NCI-H2196 (cell line): ENCODE data around the gene HMG20B.
"Not testable (repeated sequence)": the region's sequence is repeated elsewhere in the genome, so short reads cannot be mapped to it uniquely, and the experiment has no call there.

ENCODE experiments used
- DNase-seq: peaks from one replicate; lab custom pipeline; 2025; ENCODE audit not compliant: unreplicated experiment; lab: John Stamatoyannopoulos, UW

HMG20B gene

DNA sequence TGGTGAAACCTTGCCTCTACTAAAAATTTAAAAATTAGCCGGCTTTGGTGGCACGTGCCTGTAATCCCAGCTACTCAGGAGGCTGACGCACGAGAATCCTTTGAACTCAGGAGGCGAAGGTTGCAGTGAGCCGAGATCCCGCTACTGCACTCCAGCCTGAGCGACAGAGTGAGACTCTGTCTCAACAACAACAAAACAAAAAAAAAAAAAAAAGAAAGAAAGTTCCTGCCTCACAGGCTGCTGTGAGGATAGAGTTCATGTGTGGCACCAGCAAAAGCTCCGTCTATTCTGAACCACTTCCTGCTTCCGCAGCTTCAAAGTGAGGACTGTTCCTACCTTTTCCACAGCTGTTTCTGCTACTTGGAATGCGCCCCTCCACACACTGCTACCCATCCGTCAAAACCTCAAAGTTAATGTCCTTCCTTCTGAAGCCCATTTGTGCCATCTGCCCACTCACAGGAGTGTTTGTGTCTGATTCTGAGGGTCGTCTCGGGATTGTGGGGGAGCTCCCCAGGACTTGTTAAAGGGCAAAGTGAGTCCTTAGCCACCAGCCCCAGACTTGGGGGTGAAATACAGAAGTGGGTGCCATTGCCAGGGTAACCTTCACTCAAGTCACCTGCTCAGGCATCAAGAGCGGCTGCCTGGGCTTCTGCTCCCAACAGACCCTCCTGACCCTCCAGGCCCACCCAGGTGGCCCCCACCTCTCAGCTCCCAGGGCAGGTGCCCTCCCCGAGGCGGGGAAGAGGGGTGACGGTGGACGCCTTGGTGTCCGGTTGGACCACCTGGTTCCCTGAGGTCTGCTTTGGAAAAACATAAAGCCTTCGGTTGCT, 18.3 kb upstream of the HMG20B start:
- no peak for DNase-seq

DNA sequence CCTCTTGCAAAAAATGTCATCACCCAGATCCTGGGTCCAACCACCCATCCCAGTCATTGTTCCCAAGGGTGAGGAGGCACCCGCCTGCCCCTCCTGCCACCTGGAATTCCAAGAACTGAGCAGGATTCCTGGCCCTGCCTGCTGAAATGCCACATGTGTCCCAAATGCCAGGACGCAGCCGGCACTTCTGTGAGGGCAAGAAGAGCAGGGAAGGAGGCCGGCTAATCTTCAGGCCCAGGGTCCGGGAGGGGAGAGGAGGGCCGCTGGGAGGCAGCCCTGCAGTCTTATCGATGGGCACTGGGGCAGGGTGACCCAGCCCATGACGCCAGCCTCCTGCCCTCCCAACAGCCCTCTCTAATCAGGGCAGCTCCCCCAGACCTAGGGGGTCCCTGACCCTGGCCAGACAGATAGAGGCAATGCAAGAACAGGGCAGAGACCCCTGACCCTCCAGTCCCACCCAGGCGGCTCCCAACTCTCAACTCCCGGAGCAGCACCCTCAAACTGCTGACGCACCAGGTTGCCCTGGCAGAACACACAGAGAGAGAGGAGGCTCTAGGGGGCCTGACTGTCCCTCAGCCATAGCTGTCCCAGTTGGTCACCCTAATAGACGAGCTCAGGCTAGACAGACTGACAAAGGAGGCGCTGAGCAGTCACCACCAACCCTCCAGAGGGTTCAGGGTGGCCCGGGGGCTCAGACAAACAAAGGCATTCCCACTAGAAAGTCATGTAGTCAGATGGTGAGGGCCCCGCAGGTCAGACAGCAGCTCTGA, 16.9 kb upstream of the HMG20B start:
- DNase-seq = no peak

DNA sequence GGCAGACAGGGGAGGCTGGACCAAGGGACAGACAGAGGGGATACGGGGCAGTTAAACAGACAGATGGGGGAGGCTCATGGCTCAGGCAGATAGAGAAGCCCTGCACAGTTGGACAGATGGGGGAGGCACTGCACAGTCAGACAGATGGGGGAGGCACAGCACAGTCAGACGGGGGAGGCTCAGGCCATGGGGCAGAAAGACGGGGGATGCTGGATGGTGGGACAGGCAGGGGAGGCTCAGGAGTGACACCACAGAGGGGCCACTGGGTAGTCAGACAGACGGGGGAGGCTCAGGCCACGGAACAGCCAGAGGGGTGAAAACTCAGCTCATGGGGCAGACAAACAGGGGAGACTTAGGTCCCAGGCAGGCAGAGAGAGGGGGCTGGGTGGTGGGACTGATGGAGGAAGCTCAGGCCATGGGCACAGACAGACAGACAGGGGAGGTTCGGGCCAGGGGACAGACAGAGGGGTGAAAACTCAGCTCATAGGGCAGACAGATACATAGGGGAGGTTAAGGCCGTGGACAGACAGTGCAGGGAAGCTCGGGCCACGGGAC, 16.2 kb upstream of the HMG20B start:
- DNase-seq = no peak

DNA sequence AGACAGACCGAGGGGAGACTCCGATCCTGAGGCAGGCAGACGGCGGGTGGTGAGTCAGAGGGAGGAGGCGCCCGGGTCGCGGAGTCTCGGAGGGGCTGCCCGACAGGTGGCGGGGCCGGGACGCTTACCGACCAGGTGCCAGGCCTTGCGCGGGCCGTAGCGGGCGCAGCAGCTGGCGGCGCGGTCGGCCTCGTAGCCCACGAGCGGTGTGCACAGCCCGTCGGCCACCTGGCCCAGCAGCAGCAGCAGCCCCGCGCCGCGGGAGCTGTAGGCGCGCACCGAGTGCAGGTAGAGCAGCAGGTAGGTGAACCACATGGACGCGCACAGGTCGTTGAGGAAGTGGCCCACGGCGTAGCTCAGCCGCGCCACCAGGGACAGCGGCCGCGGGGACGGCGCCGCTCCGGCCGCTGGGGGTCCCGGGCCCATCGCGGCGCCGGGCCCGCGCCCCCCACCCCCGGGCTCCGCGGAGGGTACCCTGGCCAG, 15.7 kb upstream of the HMG20B start:
- no peak for DNase-seq

DNA sequence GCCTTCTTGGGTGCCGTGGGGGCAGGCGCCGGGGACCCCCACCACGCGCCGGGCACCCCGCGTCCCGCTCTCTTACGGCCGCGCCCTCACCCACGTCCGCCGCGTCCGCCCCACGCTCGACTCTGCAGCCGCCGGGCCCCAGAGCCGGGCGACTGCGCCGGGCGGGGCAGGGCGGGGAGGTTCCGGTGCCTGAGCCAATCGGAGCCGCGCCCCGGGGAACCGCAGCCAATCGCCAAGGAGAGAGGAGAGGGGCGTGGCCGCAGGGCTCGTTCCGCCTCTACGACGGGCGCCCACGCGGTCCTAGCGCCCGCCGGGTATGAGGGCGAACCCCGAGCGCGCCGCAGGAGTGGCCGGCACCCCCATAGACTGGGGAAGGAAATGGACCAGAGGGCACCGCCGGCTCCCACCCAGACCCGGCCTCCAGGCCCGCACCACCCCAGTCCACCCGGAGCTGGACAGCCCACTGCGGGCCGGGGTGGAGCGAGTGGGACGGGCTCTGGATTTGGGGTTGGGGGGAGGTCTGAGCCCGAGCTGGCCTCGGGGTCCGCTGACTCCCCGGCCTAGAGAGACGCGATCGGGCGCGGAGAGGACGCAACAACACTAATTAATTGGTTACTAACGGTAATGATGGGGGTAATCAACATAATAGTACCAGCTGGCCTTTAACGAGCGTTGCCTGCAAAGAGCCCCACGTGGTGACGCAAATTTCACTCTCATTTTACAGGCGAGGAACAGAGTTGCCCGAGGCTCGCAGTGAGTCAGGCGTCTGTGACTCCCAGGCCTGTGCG, 15.1 kb upstream of the HMG20B start, which contains the start of gene MFSD12:
MFSD12 (minus strand) TSS at position 126 of the 788 bp plus-strand sequence. CDS start 183 bp downstream, outside the sequence.
- peak; percentile 95 for DNase-seq

DNA sequence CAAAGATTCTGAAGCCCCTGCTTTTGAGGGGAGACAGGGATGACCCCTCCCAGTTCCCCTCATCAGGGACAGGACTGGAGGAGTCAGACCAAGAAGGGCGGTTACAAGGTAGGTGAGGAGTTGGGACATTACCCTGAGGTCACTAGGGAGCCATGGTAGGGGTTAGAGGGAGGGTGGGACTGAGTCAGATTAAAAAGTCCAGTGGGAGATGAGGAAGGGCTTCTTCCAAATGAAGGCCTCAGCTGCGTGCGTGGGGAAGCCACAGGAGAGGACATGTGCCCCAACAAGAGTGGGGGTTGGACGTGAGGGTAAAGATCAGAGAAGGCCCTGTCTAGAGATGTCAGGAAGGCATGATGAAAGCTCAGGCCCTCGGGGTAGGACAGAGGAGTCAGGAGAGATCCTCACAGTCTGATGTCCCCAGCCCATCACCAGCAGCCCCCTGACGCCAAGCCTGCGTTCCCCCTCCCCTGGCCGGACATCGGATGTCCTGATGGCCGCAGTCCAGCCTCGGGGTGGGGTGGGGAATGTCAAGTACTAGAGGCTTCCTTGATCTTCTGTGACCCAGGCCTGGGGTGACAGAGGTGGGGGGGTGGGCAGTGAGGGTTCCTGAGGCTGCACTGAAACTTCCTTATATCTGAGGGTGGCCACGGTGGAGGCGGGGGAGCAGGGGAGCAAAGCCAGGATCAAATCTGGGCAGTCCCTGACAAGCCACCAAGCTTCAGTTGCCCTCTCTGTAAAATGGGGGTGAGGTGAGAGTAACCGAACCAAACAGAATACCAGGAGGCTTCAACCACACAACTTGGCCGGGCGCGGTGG, 8.8 kb upstream of the HMG20B start:
- DNase-seq = no peak

DNA sequence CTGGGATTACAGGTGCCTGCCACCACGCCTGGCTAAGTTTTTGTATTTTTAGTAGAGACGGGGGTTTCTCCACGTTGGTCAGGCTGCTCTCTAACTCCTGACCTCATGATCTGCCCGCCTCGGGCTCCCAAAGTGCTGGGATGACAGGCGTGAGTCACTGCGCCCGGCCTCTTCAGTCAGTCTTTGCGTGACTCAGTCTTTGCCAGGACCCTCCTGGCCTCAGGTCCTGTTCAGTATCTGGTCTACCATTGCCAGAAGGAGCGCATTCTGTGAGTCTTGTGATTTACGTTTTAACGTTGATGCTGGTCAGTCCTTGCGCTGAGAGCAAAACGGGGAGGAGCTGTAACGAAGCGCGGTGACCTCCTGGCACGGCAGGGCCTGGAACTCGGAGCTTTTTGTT, 7.6 kb upstream of the HMG20B start:
- DNase-seq = no peak

DNA sequence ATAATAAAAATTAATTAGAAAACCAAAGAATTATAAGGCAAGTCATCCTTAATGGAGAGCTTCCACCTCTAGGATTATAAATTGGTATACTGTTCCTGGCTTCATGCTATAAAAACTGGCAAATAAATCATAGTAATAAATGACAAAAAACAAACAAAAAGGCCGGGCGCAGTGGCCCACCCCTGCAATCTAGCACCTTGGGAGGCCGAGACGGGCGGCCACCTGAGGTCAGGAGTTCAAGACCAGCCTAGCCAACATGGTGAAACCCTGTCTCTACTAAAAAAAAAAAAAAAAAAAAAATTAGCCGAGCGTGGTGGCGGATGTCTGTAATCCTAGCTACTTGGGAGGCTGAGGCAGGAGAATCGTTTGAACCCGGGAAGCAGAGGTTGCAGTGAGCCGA, 2.7 kb upstream of the HMG20B start:
- DNase-seq = not testable (repeated sequence)

DNA sequence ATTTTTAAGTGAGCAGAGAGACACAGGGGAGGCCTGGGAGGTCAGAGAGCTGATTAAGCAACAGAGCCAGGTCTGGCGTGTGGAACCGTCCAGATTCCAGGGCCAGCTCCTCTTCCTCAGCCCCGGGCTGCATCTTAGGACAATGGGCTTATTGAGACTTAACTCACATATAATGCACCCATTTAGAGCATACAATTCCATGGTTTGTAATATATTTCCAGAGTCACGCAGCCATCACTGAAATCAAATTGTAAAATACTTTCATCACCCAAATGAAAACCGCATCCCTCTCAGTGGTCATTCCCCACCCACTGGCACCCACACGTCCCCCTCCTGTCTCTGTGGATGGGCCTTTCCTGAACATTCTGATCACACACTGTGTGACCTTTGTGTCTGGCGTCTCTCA, 2.1 kb upstream of the HMG20B start:
- DNase-seq = no peak

DNA sequence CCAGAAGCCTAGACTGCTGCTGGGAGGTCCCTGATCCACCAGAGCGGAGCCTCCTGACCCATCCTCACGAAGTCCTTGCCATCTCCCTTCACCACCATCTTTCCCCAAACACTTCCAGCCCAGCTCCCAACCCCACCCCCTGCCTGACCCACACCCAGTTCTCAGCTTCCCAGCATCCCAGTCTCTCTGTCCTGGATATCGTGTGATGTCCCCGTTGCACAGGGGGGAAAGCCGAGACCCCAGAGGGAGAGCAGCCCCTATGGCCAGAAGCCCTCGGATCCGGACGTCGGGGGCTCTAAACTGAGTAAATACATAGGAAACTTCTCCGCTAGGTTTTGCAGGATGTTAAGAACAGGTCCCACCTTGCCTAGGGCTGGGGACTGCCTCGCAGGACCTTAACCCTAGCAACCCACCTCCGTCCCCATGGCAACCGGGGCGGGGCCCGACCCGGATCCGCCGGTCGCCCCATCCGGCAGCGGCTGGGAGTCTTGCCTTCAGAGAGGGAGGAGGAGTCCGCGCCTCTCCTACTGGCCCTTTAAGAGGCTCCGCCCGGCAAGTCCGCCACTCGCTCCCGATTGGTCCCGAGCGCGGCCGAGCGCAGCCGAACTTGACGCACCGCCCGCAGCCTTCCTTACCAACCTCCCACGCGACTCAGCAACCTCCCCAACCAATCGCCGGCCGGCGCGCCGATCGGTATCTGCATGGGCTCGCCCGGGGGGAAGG, 451 bp upstream of the HMG20B start:
- peak; percentile 99 for DNase-seq

DNA sequence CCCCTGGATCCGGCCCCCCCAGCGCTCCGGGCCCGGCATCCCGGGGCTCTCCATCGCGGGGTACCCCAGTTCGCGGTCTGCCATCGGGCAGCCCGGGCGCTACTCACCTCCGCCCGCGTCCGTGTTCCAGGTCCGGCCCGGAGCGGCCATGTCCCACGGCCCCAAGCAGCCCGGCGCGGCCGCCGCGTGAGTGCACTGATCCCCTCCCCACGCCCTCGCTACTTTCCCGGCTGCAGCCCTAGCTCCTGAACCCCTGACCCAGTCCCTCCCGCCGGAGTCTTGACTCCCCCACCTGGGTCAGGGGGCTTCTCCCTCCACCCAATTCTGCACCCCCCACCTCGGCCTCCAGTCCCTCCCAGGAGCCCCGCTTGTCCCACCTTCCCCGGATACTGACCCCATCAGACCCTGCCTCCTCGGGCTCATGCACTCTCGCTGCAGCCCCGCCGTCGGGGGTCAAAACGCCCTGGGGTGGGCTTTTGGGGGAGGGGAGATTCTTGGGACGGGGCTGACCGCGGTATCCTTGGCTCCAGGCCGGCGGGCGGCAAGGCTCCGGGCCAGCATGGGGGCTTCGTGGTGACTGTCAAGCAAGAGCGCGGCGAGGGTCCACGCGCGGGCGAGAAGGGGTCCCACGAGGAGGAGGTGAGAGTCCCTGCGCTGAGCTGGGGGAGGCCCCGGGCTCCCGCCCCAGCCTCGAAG, 566 bp downstream of the HMG20B start:
- DNase-seq = no peak

DNA sequence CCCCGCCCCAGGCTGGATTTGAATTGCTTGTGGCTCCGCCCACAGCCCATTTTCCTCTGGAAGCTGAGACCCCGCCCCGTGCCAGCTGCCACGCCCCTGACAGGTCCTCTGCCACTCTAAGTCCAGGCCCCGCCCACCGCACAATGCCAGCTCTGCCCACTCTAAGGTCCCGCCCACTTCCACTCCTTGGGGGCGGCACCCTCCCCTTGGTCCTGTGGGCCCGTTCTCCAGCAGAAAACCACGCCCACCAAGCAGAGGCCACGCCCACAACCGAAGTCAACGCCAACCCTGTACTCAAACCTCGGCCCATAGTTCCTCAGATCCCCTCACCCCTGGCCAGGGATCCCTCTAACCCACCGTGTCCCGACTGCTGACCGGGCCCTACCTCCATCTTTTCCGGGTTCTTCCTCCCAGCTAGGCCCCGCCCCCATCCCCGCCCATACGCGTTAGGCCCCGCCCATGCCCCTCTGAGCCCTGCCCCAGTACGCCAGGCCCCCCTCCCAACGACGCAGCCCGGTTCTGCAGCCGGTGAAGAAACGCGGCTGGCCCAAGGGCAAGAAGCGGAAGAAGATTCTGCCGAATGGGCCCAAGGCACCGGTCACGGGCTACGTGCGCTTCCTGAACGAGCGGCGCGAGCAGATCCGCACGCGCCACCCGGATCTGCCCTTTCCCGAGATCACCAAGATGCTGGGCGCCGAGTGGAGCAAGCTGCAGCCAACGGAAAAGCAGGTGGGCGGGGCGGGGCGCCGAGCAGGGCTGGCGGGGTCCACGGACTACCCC, 1.3 kb downstream of the HMG20B start:
- DNase-seq = peak; percentile 97

DNA sequence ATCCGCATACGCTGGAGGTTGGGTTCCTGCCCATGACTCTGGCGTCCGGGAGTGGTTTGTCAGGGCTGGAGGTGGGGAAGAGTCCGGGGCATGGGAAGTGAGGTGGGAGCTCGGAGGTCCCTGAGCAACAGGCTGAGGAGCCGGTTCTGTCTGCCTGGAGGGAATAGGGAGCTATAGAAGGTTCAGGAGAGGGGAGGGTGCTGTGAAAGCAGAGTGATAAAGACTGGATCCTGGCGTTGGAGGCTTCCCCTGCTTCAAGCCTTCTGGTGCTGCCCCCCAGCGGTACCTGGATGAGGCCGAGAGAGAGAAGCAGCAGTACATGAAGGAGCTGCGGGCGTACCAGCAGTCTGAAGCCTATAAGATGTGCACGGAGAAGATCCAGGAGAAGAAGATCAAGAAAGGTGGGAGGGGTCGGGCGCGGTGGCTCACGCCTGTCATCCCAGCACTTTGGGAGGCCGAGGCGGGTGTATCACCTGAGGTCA, 2.6 kb downstream of the HMG20B start:
- DNase-seq = no peak

DNA sequence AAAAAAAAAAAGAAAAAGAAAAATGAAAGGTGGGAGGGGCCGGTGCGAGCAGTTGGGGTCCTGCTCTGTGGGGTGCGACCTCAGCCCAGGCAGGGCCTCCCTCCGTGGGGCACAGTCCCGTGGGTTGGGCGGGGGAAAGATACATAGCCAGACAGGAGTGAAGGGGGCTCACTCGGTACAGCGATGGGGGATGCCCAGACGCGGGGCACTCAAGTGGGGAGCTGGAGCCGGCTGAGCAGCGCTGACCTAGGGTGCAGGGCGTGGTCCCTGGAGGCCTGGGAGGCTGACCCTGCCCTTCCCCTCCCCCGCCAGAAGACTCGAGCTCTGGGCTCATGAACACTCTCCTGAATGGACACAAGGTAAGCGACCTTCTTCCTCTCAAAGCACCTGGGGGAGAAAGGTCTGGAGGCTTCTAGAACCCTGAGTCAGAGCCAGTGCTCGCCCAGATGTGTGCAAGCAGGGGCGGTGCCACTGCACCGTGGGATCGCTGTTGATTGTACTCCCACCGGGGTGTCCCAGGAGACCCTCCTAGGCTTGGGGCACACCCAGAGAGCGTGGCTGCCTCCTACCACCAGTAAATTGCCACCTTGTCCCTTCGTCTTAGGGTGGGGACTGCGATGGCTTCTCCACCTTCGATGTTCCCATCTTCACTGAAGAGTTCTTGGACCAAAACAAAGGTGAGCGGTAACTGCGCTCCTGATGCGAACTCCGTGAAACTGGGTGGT, 3.4 kb downstream of the HMG20B start:
- DNase-seq = no peak

DNA sequence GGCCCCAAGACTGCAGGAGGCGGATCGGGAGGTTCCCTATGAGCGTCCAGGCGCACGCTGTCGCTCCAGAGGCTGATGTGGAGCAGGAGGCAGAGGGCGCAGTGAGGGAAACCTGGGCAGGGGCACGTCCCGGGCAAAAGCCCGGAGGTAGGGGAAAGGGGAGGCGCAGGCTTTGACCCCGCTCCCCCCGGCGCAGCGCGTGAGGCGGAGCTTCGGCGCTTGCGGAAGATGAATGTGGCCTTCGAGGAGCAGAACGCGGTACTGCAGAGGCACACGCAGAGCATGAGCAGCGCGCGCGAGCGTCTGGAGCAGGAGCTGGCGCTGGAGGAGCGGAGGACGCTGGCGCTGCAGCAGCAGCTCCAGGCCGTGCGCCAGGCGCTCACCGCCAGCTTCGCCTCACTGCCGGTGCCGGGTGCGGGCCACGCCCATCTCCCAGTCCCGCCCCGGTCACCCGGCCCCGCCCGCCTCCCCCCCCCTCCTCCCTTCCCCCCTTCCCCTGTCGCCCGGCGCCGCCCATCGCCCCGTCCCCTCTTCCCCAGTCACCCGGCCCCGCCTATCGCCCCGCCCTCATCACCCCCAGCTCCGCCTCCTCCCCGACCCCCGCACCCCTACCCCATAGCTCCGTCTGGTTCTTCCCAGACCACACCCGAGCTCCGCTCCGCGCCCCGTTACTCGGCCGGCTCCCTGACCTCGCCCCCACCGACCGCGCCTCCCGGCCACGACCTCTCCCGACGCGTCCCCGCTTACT, 4.1 kb downstream of the HMG20B start:
- DNase-seq = no peak

DNA sequence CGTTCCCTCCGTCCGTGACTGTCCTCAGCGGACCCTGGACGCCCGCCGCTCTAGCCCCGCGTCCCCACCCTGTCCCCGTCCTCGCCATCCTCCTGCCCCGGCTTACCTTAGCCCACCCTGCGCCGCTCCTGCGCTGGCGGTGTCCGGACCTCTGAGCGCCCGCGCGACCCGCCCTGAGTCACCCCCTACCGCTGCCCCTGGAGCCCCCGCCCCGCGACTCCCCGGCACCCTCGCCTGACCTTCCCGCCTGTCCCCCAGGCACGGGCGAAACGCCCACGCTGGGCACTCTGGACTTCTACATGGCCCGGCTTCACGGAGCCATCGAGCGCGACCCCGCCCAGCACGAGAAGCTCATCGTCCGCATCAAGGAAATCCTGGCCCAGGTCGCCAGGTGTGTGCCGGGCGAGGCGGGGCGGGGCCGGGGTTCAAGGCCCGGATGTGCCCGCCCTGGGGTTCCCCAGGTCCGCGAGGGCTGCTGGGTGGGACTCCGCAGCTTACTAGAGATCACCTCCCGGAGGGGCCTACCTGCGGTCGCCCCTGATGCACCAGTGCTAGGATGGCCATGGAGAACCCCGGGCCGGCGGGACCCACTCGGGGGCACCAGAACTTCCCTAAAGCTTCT, 5.1 kb downstream of the HMG20B start:
- no peak for DNase-seq
